HUES48 (cell line): Measurements from ENCODE around the gene PSAPL1.

Experiments
- H3K27ac ChIP-seq: one replicate; pipeline ENCODE4 v1.7.0; 2013; ENCODE audit warnings: low read depth, low read length, inconsistent platforms
- H3K27me3 ChIP-seq: 2 replicates; pipeline ENCODE4 v1.6.1; 2013; ENCODE audit warnings: mild to moderate bottlenecking, low read length; ENCODE audit not compliant: control insufficient read depth, insufficient read depth
- H3K36me3 ChIP-seq: 2 replicates; pipeline ENCODE4 v1.6.1; 2013; ENCODE audit warnings: low read length; ENCODE audit not compliant: control insufficient read depth, insufficient read depth
- H3K4me1 ChIP-seq: 2 replicates; pipeline ENCODE4 v1.6.1; 2013; ENCODE audit warnings: mild to moderate bottlenecking, low read length; ENCODE audit not compliant: control insufficient read depth, insufficient read depth
- H3K4me3 ChIP-seq: 2 replicates; pipeline ENCODE4 v1.5.1; 2013; ENCODE audit warnings: mild to moderate bottlenecking, low read depth, low read length
- H3K9ac ChIP-seq: 2 replicates; pipeline ENCODE4 v1.6.1; 2013; ENCODE audit warnings: mild to moderate bottlenecking, low read depth, low read length, moderate library complexity
- H3K9me3 ChIP-seq: 2 replicates; pipeline ENCODE4 v1.6.1; 2013; ENCODE audit warnings: low read length; ENCODE audit not compliant: control insufficient read depth, insufficient read depth

PSAPL1 gene

GRCh38 chr4:7434766-7435150 lies at the start of gene PSAPL1:
Gene PSAPL1, minus strand, starts transcription at chr4:7434930. Its CDS starts 51 bp downstream, at chr4:7434879.
- Histone ChIP-seq H3K4me1 (peaks cover 14% of the 10 kb centered on the region), H3K36me3 (no peaks in the 10 kb centered on the region), H3K9me3 (no peaks in the 10 kb centered on the region), H3K9ac (no peak within 1 kb of the TSS), H3K27me3 (no peaks in the 10 kb centered on the region), H3K4me3 (no peak within 1 kb of the TSS), H3K27ac (peak within 1 kb of the TSS; percentile 51)

GRCh38 chr4:7481227-7481626 lies 46.5 kb upstream of the PSAPL1 start:
- Histone ChIP-seq H3K4me1 (no peaks in the 10 kb centered on the region), H3K27me3 (no peaks in the 10 kb centered on the region), H3K36me3 (no peaks in the 10 kb centered on the region), H3K27ac (no peak overlapping the region), H3K9ac (no peak overlapping the region), H3K9me3 (no peaks in the 10 kb centered on the region), H3K4me3 (no peak overlapping the region)

GRCh38 chr4:7480423-7480822 lies 45.7 kb upstream of the PSAPL1 start:
- Histone ChIP-seq H3K27me3 (no peaks in the 10 kb centered on the region), H3K36me3 (no peaks in the 10 kb centered on the region), H3K4me1 (no peaks in the 10 kb centered on the region), H3K9ac (no peak overlapping the region), H3K4me3 (no peak overlapping the region), H3K27ac (no peak overlapping the region), H3K9me3 (no peaks in the 10 kb centered on the region)

GRCh38 chr4:7478665-7479064 lies 43.9 kb upstream of the PSAPL1 start:
- Histone ChIP-seq H3K27me3 (no peaks in the 10 kb centered on the region), H3K27ac (no peak overlapping the region), H3K4me3 (no peak overlapping the region), H3K36me3 (no peaks in the 10 kb centered on the region), H3K9me3 (no peaks in the 10 kb centered on the region), H3K4me1 (no peaks in the 10 kb centered on the region), H3K9ac (no peak overlapping the region)

GRCh38 chr4:7477695-7478094 lies 43.0 kb upstream of the PSAPL1 start:
- Histone ChIP-seq H3K4me1 (0 out of 2 replicates have a peak, but pooled peaks cover 1% of the 10 kb centered on the region), H3K9me3 (no peaks in the 10 kb centered on the region), H3K4me3 (no peak overlapping the region), H3K27ac (no peak overlapping the region), H3K9ac (no peak overlapping the region), H3K36me3 (no peaks in the 10 kb centered on the region), H3K27me3 (no peaks in the 10 kb centered on the region)

- H3K27me3 ChIP-seq = no peaks in the 10 kb centered on the region
- no peaks in the 10 kb centered on the region for H3K9me3 ChIP-seq
- no peaks in the 10 kb centered on the region for H3K36me3 ChIP-seq
- H3K27ac ChIP-seq = no peak overlapping the region
- H3K4me1 ChIP-seq = peaks cover 8% of the 10 kb centered on the region; the same call in 1 of the 2 replicates
- no peak overlapping the region for H3K9ac ChIP-seq
- no peak overlapping the region for H3K4me3 ChIP-seq
Measured at GRCh38 chr4:7476820-7477219, 42.1 kb upstream of the PSAPL1 start.

GRCh38 chr4:7475207-7475606 lies 40.5 kb upstream of the PSAPL1 start:
- peaks cover 8% of the 10 kb centered on the region; the same call in 1 of the 2 replicates for H3K4me1 ChIP-seq

GRCh38 chr4:7474320-7474719 lies 39.6 kb upstream of the PSAPL1 start:
- Histone ChIP-seq H3K4me1 (peaks cover 8% of the 10 kb centered on the region; the same call in 1 of the 2 replicates), H3K27ac (no peak overlapping the region), H3K4me3 (no peak overlapping the region), H3K9ac (no peak overlapping the region), H3K9me3 (no peaks in the 10 kb centered on the region), H3K27me3 (no peaks in the 10 kb centered on the region), H3K36me3 (no peaks in the 10 kb centered on the region)

More at GRCh38 chr4:7475207-7475606, 40.5 kb upstream of the PSAPL1 start:
- Histone ChIP-seq H3K4me3 (no peak overlapping the region), H3K27me3 (no peaks in the 10 kb centered on the region), H3K36me3 (no peaks in the 10 kb centered on the region), H3K9me3 (no peaks in the 10 kb centered on the region), H3K9ac (no peak overlapping the region), H3K27ac (no peak overlapping the region)

GRCh38 chr4:7473081-7473480 lies 38.4 kb upstream of the PSAPL1 start:
- H3K9me3 ChIP-seq = no peaks in the 10 kb centered on the region
- no peak overlapping the region for H3K9ac ChIP-seq
- H3K36me3 ChIP-seq = no peaks in the 10 kb centered on the region
- H3K4me1 ChIP-seq = peaks cover 8% of the 10 kb centered on the region; the same call in 1 of the 2 replicates
- H3K27ac ChIP-seq = no peak overlapping the region
- H3K4me3 ChIP-seq = no peak overlapping the region
- no peaks in the 10 kb centered on the region for H3K27me3 ChIP-seq

- no peaks in the 10 kb centered on the region for H3K9me3 ChIP-seq
- no peak overlapping the region for H3K4me3 ChIP-seq
- H3K36me3 ChIP-seq = no peaks in the 10 kb centered on the region
- H3K27me3 ChIP-seq = no peaks in the 10 kb centered on the region
- no peak overlapping the region for H3K27ac ChIP-seq
- H3K9ac ChIP-seq = no peak overlapping the region
- peaks cover 8% of the 10 kb centered on the region; the same call in 1 of the 2 replicates for H3K4me1 ChIP-seq
Measured at GRCh38 chr4:7472442-7473013, 37.8 kb upstream of the PSAPL1 start.

- H3K9me3 ChIP-seq = no peaks in the 10 kb centered on the region
- H3K27me3 ChIP-seq = no peaks in the 10 kb centered on the region
- peaks cover 8% of the 10 kb centered on the region; the same call in 1 of the 2 replicates for H3K4me1 ChIP-seq
- no peak overlapping the region for H3K27ac ChIP-seq
- no peak overlapping the region for H3K4me3 ChIP-seq
- no peak overlapping the region for H3K9ac ChIP-seq
- H3K36me3 ChIP-seq = no peaks in the 10 kb centered on the region
Measured at GRCh38 chr4:7470522-7471128, 35.9 kb upstream of the PSAPL1 start.
